HG03280 (cell line): ENCODE data around the gene RIPPLY3.
"Not testable (repeated sequence)": the region's sequence is repeated elsewhere in the genome, so short reads cannot be mapped to it uniquely, and the experiment has no call there.

Source experiments
- ATAC-seq: cut with Tn5 transposase; IDR thresholded peaks from one replicate; pipeline ENCODE4 v1.9.1; 2021; ENCODE audit warnings: mild to moderate bottlenecking, moderate library complexity; ENCODE audit not compliant: unreplicated experiment

The RIPPLY3 gene

DNA sequence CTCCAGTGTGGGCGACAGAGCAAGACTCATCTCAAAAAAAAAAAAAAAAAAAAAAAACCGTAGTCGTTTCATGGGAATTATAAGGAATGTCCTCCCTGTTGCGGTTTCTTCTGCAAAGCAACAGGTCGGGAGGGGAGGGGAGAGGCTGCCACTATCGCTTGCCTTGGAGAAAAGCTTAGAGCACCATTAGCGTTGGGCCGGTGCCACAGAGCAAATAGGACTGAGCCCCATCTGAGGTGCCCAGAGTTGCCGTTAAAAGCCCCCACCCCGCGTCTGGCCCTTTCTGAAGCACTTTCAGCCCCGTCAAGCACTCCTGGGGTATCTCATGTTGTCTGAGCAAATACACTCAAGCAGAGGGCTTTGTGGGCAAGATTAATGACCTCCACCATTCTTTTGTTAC is 2.2 kb downstream of the RIPPLY3 start:
- no peak for ATAC-seq

DNA sequence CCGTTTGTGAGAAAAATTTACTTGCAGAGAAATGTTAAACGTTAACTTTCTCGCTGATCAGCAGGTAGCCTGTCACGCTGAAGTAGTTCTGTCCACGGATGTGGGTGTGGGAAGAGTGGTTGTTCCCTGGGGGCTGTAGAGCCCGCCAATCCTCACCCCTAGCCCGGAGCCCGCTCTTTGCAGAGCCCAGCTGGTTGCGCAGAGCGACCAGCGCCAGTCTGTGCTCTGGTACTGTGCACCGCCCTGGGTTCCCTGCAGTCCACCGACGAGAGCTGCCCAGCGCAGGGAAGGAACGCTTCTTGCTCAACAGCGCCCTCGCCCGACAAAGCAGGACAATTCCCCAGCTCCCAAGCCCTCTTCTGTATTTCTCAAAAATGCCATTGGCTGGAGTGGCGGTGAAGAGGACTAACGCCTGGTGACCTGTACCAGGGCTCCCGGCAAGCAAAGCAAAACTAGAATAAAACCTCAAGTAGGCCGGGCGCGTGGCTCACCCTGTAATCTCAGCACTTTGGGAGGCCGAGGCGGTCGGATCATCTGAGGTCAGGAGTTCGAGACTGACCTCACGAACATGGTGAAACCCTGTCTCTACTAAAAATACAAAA is 3.3 kb downstream of the RIPPLY3 start:
- ATAC-seq: peak; percentile 72

DNA sequence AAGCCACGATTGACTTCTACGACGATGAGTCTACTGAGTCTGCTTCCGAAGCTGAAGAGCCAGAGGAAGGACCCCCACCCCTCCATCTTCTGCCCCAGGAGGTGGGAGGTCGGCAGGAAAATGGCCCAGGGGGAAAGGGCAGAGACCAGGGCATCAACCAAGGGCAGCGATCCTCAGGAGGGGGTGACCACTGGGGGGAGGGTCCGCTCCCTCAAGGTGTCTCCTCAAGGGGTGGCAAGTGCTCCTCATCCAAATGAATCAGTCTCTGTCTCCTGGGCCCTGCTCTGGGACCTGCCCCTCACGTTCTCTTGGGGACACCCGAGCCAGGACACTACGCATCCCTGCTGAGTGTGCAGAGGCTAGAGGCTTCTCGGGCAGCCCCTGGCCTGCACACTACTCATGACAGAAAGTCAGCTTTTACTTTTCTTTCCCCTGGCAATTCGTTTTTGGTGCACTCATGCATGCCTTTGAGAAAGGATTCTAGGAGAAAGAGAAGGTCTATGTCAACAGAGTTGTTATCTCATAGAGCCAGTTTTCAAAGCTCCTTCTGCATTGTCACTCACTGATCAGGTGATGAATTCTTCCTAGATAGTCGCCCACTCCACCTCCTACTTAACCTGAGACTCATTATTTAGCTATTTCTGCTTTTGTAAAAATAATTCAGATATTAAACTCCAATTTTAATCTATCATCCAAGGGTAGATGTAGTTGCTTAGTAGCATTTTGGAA is 11.6 kb downstream of the RIPPLY3 start:
- ATAC-seq: no peak

DNA sequence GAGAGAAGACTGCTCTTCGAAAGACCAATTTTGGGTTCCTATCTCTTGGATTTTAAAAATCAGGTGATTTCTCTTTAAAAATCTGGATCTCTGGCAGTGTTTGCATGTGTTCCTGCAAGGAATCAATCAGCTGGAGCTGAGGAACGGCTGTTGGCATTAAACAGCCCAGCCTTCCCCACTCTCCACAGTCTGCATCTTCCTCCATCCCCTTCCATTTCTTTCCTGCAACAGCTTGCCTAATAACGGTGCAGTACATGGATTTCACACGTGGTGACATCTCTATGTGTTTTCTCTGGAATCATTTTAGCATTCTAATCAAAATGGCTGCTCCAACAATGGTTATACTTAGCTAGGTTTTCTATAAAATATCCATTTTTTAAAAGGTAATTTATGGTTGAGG is 20.0 kb downstream of the RIPPLY3 start:
- no peak for ATAC-seq

DNA sequence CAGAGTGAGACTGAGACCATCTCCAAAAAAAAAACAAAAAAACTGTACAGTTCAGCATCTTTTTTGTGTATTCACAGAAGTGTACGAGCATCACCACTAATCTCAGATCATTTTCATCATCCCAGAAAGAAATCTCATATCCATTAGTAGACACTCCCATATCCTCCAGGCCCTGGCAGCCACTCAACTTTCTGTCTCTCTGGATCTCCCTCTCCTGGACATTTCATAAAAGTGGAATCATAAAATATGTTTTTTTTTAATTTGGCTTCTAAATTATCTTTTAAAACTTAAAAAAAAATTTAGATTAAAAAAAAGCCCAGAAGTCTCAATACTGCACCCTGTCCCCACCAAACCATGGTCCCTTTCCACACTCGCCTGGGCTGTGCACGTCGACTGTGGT is 22.1 kb downstream of the RIPPLY3 start:
- no peak for ATAC-seq

DNA sequence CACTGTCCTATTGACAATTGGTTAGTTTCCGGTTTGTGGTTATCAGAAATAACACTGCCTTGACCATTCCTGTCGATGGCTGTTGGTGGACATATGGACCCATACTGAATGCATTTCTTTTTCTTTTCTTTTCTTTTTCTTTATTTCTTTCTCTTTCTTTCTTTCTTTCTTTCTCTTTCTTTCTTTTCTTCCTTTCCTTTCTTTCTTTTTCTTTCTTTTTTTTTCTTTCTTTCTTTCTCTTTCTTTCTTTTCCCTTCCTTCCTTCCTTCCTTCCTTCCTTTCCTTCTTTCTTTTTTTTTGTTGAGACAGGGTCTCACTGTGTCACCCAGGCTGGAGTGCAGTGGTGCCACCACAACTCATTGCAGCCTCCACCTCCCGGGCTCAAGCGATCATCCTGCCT is 24.4 kb downstream of the RIPPLY3 start:
- ATAC-seq: no peak

DNA sequence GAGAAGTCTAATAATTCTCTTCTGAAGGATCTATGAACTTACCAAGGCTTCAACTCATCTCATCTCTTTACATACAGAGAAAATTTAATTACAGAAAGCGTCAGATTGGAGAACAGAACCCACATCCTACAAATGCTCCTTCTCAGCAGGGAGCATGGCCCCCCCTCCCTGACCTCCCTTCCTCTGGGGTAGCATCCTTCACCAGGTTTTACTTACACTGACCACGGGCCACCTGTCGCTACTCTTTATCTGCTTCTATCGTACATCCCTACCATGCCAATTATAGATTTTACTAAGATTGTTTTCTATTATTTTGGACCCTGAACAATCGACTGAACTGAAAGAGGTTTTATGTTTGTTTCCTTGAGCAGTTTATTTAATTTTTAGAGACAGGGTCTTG is 25.8 kb downstream of the RIPPLY3 start:
- no peak for ATAC-seq

DNA sequence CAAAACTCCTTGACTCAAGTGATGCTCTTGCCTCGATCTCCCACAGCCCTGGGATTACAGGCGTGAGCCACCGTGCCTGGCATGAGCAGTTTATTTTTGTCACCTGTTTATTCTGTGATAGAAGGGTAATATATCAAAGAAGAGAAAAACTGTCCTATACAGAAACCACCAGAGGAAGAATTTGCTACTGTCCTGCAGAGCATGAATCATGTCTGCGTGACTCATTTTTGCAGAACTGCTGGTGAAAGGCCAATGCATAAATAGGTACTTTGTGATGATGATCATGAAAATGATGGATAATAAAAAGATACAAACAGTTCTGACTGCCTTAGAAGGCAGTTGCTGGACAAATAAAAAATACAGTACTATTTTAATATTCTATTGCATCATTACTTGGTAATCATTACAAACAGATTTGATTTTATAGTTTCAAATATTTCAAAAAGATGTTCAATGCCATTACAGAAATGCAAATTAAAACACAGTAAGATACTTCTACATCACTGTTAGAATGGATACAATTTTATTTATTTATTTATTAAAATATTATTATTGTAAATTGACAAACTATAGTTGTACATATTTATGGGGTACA is 26.5 kb downstream of the RIPPLY3 start:
- no peak for ATAC-seq

DNA sequence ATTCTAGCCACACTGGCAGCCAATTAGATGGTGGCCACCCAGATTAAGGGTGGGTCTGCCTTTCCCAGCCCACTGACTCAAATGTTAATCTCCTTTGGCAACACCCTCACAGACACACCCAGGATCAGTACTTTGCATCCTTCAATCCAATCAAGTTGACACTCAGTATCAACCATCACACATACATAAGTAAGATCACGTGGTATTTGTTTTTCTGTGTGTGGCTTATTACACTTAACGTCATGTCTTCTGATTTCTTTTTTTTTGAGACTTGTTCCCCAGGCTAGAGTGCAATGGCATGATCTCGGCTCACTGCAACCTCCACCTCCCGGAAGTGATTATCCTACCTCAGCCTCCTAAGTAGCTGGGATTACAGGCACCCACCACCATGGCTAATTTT is 27.9 kb downstream of the RIPPLY3 start:
- ATAC-seq: not testable (repeated sequence)

DNA sequence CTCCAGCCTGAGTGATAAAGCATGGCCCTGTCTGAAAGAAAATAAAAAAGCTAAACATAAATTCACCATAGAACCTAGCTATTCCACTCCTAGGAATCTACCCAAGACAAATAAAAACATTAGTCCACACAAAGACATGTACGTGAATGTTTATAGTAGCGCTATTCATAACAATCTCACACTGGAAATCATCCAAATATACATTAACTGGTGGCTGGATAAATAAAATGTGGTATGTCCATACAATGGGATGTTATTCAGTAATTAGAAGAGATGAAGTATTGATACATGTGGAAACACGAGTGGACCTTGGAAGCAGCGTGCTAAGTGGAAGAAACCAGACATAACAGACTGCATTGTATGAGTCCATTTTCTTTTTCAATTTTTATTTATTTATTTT is 29.7 kb downstream of the RIPPLY3 start:
- no peak for ATAC-seq

DNA sequence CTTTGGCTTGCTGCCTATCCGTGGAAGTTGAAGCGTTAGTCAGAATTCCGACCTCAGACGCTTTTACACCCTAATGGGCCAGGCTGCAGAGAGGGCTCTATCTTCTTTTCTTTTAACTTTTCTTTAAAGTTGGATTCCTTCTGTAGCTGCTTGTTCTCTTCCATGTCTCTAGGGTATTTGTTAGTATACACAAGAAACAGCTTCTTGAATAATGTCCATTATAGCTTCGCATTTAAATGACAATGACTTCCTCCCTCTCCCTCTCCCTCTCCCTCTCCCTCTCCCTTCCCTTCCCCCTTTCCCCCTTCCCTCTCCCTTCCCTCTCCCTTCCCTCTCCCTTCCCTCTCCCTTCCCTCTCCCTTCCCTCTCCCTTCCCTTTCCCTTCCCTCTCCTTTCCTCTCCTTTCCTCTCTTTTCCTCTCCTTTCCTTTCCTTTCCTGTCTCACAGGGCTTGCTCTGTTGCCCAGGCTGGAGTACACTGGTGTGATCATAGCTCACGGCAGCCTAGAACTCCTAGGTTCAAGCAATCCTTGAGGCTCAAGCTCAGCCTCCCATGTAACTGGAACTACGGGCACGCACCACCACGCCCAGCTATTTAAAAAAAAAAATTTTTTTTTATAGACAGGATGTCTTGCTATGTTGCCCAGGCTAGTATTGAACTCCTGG is 33.0 kb downstream of the RIPPLY3 start:
- no peak for ATAC-seq

DNA sequence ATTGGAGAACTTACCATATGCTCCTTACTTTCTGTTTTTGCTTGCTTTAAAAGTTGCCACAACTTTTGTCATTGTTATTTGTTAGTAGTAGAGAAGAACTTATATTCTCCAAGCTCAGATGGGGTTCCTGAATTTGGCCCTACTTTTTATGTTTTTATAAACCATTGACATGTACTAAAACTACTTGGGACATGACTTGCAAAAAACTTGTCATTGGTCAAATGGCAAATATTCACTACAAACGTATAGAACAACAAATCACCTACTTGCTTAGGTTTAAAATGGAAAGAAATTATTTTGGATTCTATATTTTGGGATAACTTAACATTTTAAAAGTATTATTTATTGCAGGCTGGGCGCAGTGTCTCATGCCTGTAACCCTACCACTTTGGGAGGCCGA is 33.7 kb downstream of the RIPPLY3 start:
- no peak for ATAC-seq

DNA sequence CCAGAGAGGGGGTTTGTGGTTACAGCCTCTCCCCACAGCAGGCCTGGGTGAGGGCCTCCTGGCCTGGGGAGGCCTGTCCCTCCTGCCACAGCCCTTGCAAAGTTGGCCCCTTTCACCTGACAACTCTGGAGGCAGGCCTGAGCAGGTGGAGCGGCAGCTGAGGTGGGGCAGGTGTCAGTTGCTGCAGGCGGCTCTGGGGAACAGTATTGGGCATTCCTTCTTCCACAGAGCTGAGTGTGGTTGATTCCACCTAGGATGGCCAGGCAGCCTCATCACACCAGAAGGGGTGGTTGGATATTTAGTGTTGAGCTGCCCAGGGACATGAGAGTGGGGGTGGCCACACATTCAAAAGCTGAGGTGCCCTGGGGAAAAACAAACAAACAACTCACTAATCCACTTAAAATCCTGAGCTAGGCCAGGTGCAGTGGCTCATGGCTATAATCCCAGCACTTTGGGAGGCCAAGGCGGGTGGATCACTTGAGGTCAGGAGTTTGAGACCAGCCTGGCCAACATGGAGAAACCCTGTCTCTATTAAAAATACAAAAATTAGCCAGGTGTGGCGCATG is 35.3 kb downstream of the RIPPLY3 start:
- no peak for ATAC-seq

DNA sequence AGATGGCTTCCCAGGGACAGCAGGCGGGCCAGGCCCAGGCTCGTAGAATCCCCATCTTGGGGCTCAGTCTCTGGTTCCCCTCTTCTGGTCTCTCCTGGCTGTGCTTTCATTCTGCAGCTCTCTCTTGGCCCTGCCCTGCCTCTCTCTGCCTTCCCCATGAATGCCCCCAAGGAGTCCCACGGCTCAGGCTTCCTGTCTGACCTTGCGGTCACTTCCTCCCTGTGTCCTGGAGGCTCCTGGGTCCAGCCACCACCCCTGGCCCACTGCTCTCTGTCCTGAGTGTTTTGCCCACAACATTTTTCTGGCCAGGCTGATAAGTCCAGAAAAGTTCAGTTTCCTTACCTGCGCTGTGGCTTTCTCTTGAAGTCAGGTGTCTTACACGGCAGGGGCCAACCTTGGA is 37.3 kb downstream of the RIPPLY3 start:
- ATAC-seq: no peak

DNA sequence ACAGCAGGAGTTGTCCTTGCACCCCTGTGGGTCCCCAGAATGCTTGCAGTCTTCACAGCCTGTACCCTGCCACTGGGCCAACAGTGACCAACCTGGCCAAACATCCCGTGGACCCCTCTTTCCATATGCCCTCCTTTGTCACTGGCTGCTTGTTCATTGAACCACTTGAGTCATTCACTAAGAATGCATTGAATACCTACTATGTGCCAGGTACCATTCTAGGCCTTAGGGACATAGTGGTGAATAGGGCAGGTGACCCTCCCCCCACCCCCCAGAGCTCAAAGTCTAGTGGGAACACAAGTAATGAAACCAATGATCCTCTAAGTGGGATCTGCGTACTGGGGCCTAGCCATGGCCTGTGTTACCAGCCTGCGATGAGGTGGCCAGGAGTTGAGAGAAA is 38.1 kb downstream of the RIPPLY3 start:
- ATAC-seq: no peak

DNA sequence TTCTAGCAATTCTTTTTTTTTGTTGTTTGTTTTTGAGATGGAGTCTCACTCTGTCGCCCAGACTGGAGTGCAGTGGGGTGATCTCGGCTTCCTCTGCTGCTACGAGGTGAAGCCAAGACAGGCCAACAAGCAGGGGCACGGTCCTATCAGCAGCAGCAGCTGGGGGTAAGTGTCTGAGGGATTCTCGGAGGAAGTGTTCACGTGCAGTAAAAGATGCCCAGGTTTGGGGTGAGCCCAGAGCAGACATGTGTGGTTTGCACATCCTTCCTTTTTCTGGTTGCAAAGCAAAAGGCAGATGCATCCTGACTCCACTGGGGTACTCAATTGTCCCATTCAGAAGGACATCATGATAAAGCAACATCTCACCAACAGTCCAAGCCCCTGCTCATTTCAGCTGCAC is 38.6 kb downstream of the RIPPLY3 start:
- ATAC-seq: no peak

DNA sequence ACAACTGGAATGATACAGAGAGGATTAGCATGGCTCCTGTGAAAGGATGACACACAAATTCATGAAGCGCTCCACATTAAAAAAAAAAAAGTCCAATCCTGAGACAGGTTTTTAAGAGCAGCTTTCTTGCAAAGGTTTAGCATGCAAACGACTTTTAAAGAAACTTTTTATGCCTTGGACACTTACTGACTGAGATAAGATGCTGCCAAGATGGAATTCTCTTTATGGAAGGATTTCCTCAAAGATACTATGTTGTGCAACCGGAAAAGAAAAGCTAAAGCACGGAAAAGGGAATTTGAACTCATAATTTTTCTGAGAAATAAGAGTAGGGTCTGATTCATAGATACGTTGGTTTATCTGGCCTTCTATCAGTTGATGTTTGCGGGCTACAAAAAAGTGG is 39.1 kb downstream of the RIPPLY3 start:
- ATAC-seq: no peak

DNA sequence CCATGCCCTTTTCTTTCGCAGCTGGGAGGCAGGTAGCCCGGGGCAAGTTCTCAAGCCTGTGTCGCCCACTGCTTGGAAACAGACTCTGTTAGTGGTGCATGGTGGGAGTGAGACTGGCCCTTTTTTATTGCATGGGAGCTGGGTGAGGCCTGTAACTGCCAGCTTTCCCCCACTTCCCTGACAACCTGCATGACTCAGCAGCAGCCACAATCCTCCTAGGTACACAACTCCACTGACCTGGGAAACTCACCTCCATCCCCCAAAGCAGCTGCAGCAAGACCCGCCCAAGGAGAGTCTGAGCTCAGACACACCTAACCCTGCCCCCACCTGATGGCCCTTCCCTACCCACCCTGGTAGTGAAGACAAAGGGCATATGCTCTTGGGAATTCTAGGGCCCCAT is 40.6 kb downstream of the RIPPLY3 start:
- no peak for ATAC-seq

DNA sequence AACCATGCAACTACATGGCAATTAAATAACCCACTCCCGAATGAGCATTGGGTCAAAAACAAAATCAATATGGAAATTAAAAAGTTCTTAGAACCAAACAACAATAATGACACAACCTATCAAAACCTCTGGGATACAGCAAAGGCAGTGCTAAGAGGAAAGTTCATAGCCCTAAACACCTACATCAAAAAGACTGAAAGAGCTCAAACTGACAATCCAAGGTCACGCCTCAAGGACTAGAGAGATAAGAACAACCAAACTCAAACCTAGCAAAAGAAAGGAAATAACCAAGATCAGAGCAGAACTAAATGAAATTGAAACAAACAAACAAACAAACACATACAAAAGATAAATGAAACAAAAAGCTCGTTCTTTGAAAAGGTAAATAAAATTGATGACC is 43.2 kb downstream of the RIPPLY3 start:
- not testable (repeated sequence) for ATAC-seq

DNA sequence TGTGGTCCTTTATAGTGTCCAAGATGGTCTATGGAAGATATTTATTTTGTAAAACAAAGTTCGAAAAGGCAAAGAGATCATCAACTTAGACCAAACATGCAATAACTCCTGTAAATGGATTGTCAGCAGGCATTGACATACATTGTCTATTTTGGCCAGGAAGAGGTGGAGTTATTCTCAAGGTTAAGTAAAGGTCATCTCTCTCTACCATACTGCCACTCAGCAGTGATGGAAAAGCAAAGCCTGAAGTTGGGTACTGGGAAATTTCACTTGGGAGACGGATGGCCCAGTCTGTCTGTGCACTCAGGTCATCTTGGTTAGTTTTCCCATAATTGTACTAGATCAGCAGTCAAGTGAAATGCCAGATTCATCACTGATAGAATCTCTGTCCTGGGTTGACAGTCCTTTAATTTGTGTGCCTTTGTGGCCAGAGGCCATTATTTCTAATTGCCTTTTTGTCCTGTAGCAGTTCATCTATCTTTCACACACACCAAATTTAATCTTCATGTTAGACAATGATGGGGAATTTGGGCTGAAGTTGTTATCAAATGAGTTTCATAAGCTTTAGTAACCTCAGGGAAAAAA is 48.9 kb downstream of the RIPPLY3 start:
- no peak for ATAC-seq

DNA sequence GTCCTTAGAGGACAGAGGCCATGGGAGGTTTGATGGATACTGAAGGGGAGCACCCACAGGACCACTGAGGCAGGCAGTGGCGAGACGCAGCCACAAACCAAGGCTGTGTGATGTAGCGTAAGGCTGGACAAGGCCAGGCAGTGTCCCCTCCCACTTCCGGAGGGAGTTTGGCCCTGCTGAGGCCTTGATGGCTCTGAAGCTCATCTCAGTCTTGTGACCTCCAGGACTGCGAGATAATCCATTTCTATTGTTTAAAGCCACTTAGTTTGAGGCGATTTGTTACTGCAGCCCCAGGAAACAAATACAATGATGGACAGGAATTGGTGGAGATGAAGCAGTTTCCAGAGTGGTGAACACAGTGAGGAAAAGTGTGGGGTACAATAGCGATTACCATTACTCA is 51.1 kb downstream of the RIPPLY3 start:
- ATAC-seq: no peak
